ENCODE data around the gene ANK3.

- TF ChIP-seq, protein P1, sequence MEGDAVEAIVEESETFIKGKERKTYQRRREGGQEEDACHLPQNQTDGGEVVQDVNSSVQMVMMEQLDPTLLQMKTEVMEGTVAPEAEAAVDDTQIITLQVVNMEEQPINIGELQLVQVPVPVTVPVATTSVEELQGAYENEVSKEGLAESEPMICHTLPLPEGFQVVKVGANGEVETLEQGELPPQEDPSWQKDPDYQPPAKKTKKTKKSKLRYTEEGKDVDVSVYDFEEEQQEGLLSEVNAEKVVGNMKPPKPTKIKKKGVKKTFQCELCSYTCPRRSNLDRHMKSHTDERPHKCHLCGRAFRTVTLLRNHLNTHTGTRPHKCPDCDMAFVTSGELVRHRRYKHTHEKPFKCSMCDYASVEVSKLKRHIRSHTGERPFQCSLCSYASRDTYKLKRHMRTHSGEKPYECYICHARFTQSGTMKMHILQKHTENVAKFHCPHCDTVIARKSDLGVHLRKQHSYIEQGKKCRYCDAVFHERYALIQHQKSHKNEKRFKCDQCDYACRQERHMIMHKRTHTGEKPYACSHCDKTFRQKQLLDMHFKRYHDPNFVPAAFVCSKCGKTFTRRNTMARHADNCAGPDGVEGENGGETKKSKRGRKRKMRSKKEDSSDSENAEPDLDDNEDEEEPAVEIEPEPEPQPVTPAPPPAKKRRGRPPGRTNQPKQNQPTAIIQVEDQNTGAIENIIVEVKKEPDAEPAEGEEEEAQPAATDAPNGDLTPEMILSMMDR (conservative IDR thresholded peaks at IDR 0.05): no peak
- no peak for TF ChIP-seq EZH2 (IDR thresholded peaks at IDR 0.05; ENCODE audit: low read depth)
Observed at GRCh38 chr10:60397792-60398191, 8.1 kb upstream of the ANK3 start.
